Mammary epithelial cell (primary cell): Measurements from ENCODE around the gene TRAPPC10.

Source experiments
- EZH2 ChIP-seq: IDR thresholded peaks from 2 replicates; pipeline ENCODE4 v1.6.1; 2012; ENCODE audit warnings: low read length, inconsistent platforms, borderline replicate concordance
- TF ChIP-seq, protein P1 (sequence below), 2 donors: IDR thresholded peaks in 1 of 2; conservative IDR thresholded peaks in 1 of 2; 2 replicates each; pipeline ENCODE4 v1.5.1; 2011 to 2012; ENCODE audit warnings: inconsistent platforms in 2 of 2, low read length in 2 of 2, mild to moderate bottlenecking in 2 of 2, control low read depth in 1 of 2, low read depth in 1 of 2; ENCODE audit not compliant: insufficient read depth in 1 of 2; ENCODE audit errors: extremely low read depth in 1 of 2

DNA sequence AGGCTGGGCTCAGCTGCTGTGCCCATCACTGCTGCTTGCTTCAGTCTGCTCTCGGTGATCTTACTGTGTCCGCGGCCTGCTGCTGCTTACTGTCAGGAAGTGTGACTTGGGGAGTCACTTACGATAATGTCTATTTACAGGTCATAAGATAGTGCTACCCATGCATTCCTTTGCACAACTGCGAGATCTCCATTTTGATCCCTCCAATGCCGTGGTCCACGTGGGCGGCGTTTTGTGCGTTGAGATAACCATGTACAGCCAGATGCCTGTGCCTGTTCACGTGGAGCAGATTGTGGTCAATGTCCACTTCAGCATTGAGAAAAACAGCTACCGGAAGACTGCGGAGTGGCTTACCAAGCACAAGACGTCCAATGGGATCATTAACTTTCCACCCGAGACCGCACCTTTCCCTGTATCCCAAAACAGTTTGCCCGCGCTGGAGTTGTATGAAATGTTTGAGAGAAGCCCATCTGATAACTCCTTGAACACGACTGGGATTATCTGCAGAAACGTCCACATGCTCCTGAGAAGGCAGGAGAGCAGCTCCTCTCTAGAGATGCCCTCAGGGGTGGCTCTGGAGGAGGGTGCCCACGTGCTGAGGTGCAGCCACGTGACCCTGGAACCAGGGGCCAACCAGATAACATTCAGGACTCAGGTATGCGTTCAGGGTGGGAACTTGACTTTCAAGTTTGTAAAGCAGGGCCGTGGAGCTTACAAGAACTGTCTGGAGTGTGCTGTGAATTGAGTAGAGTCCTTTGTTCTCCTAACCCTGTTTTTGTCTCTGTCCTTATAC lies 70.7 kb downstream of the TRAPPC10 start:
- TF ChIP-seq, protein P1, sequence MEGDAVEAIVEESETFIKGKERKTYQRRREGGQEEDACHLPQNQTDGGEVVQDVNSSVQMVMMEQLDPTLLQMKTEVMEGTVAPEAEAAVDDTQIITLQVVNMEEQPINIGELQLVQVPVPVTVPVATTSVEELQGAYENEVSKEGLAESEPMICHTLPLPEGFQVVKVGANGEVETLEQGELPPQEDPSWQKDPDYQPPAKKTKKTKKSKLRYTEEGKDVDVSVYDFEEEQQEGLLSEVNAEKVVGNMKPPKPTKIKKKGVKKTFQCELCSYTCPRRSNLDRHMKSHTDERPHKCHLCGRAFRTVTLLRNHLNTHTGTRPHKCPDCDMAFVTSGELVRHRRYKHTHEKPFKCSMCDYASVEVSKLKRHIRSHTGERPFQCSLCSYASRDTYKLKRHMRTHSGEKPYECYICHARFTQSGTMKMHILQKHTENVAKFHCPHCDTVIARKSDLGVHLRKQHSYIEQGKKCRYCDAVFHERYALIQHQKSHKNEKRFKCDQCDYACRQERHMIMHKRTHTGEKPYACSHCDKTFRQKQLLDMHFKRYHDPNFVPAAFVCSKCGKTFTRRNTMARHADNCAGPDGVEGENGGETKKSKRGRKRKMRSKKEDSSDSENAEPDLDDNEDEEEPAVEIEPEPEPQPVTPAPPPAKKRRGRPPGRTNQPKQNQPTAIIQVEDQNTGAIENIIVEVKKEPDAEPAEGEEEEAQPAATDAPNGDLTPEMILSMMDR (conservative IDR thresholded peaks at IDR 0.05 in 1 of 2, IDR thresholded peaks at IDR 0.05 in 1 of 2; ENCODE audit: extremely low read depth in 1 of 2, insufficient read depth in 1 of 2, low read depth in 1 of 2, low read length in 2 of 2): no peak
- TF ChIP-seq EZH2: no peak
